ENCODE results near the gene OR2W1.

Gene OR2W1

GRCh38 chr6:29019629-29020028, 25.3 kb downstream of the OR2W1 start:
- no peak overlapping the region for H3K4me3 ChIP-seq (replicated peaks; ENCODE audit: low read depth, low read length)

GRCh38 chr6:29017428-29017802, 27.6 kb downstream of the OR2W1 start:
- no peak for TF ChIP-seq CTCF (IDR thresholded peaks at IDR 0.05; ENCODE audit: low read length, missing control alignments)
- H3K4me3 ChIP-seq (replicated peaks; ENCODE audit: low read depth, low read length), result no peak overlapping the region

More at GRCh38 chr6:29019629-29020028, 25.3 kb downstream of the OR2W1 start:
- DNase-seq (ENCODE audit: low read depth), result no peak
- TF ChIP-seq CTCF (IDR thresholded peaks at IDR 0.05; ENCODE audit: low read length, missing control alignments), result no peak

GRCh38 chr6:29016559-29017427, 28.2 kb downstream of the OR2W1 start:
- TF ChIP-seq CTCF (IDR thresholded peaks at IDR 0.05; ENCODE audit: low read length, missing control alignments), result peak; percentile 87
- H3K4me3 ChIP-seq (replicated peaks; ENCODE audit: low read depth, low read length), result peak overlapping the region; percentile 70
- DNase-seq (ENCODE audit: low read depth), result peak; percentile 88

More at GRCh38 chr6:29017428-29017802, 27.6 kb downstream of the OR2W1 start:
- no peak for DNase-seq (ENCODE audit: low read depth)

- peak overlapping the region; percentile 20 for H3K4me3 ChIP-seq (replicated peaks; ENCODE audit: low read depth, low read length)
- DNase-seq (ENCODE audit: low read depth), result peak; percentile 22
- no peak for TF ChIP-seq CTCF (IDR thresholded peaks at IDR 0.05; ENCODE audit: low read length, missing control alignments)
Observed at GRCh38 chr6:29014729-29015608, 30.0 kb downstream of the OR2W1 start.

GRCh38 chr6:29011276-29011734, 33.7 kb downstream of the OR2W1 start:
- TF ChIP-seq CTCF (IDR thresholded peaks at IDR 0.05; ENCODE audit: low read length, missing control alignments), result no peak
- DNase-seq (ENCODE audit: low read depth), result peak; percentile 67
- peak overlapping the region; percentile 64 for H3K4me3 ChIP-seq (replicated peaks; ENCODE audit: low read depth, low read length)

GRCh38 chr6:29009358-29009757, 35.6 kb downstream of the OR2W1 start:
- DNase-seq (ENCODE audit: low read depth), result no peak
- no peak for TF ChIP-seq CTCF (IDR thresholded peaks at IDR 0.05; ENCODE audit: low read length, missing control alignments)
- H3K4me3 ChIP-seq (replicated peaks; ENCODE audit: low read depth, low read length), result no peak overlapping the region
